Sciatic nerve (tissue), 2 donors: ENCODE data around the gene RNF126. TPM values are rescaled to one million over a fixed set of nuclear protein-coding genes. Genes with fewer than 3 reads are reported as not detected.

Experiments used
- ATAC-seq: fragments of 200-7000 bp; cut with Tn5 transposase; one replicate; pipeline ENCODE4 v1.9.1; 2020; ENCODE audit warnings: mild to moderate bottlenecking, moderate library complexity
- DNase-seq: peaks from one replicate; pipeline ENCODE4 v3.0.0-alpha.2; 2020; ENCODE audit warnings: low spot score
- intact Hi-C: fragments of 100-400 bp; cut with DNase I; formaldehyde crosslinking; loops from one replicate; pipeline ENCODE4 v1.14.2; 2022
- total RNA-seq: library from RNA; stranded (reverse); fragmentation: NEBNext Ultra II Directional; extraction: Animal tissue kit (Norgen Biotek cat#: 25700); gene quantifications from one replicate; pipeline ENCODE4 v1.2.1, GENCODE V29; 2021
- donor health status: DM: no; HTN: no; CAD: no.
- donor health status: DM: no; HTN: no; CAD: no.

RNF126 gene
- total RNA-seq, 1 donor from 2014 or later = 33.1 TPM

- intact Hi-C loops = no loop called here
- ATAC-seq (no peak), DNase-seq (no peak)
Observed at GRCh38 chr19:687569-688166, 24.7 kb upstream of the RNF126 start.

GRCh38 chr19:686589-687297 is 23.7 kb upstream of the RNF126 start:
- intact Hi-C loops = no loop called here
- no peak for ATAC-seq
- no peak for DNase-seq

GRCh38 chr19:685454-685931 is 22.5 kb upstream of the RNF126 start:
- intact Hi-C loops = no loop called here
- no peak for ATAC-seq
- no peak for DNase-seq

GRCh38 chr19:682678-683320 is 19.8 kb upstream of the RNF126 start:
- no peak for ATAC-seq
- no peak for DNase-seq
- intact Hi-C loops = no loop called here

- DNase-seq (peak; percentile 97), ATAC-seq (peak; percentile 0)
- intact Hi-C loops = no loop called here
Observed at GRCh38 chr19:681029-682019, 18.3 kb upstream of the RNF126 start.

- DNase-seq (peak; percentile 100), ATAC-seq (peak; percentile 79)
- intact Hi-C loops = no loop called here
Observed at GRCh38 chr19:680287-681028, 17.4 kb upstream of the RNF126 start.

GRCh38 chr19:679418-680286 is 16.6 kb upstream of the RNF126 start:
- DNase-seq = peak; percentile 88
- intact Hi-C loops = no loop called here
- peak; percentile 35 for ATAC-seq

GRCh38 chr19:678791-679388 is 15.9 kb upstream of the RNF126 start:
- no peak for DNase-seq
- no peak for ATAC-seq
- intact Hi-C loops = no loop called here

GRCh38 chr19:677601-678436 is 14.8 kb upstream of the RNF126 start:
- ATAC-seq (no peak), DNase-seq (no peak)
- intact Hi-C loops = no loop called here

- intact Hi-C loops = no loop called here
- DNase-seq (peak; percentile 85), ATAC-seq (peak; percentile 27)
Observed at GRCh38 chr19:677201-677600, 14.2 kb upstream of the RNF126 start.

GRCh38 chr19:676339-677105 is 13.5 kb upstream of the RNF126 start, which contains the start of gene FSTL3:
Gene FSTL3 (plus strand): TSS chr19:676392. CDS start chr19:676424, 32 bp downstream.
- intact Hi-C loops = no loop called here

GRCh38 chr19:676007-676338 is 13.0 kb upstream of the RNF126 start:
- no peak for ATAC-seq
- intact Hi-C loops = no loop called here
- no peak for DNase-seq

More at GRCh38 chr19:676339-677105, 13.5 kb upstream of the RNF126 start, which contains the start of gene FSTL3:
- DNase-seq (no peak), ATAC-seq (no peak)

GRCh38 chr19:674282-675151 is 11.5 kb upstream of the RNF126 start:
- intact Hi-C loops = no loop called here
- ATAC-seq (peak; percentile 48), DNase-seq (peak; percentile 80)

GRCh38 chr19:670609-671075 is 7.6 kb upstream of the RNF126 start:
- intact Hi-C loops = no loop called here
- DNase-seq (no peak), ATAC-seq (no peak)
